Measurements from ENCODE around the gene TGM1. TPM values are rescaled to one million over a fixed set of nuclear protein-coding genes. Genes with fewer than 3 reads are reported as not detected.
A peak's percentile ranks its signal among the peaks of the same experiment; 100 is the strongest.

The TGM1 gene
- total and polyA plus RNA-seq, 4 experiments from 2014 or later, result 0.11 to 16.1 (median 5.5) TPM

- no peaks in the 10 kb centered on the region for H3K9me3 ChIP-seq (ENCODE audit: control insufficient read depth in 1 of 2, low read length in 2 of 2)
- peaks cover 0 to 4% (median under 1%) of the 10 kb centered on the region in 4 donors for H3K4me1 Mint-ChIP-seq
- H3K27ac ChIP-seq (ENCODE audit: low read depth, low read length), result no peak overlapping the region
- no peak overlapping the region for H3K4me3 Mint-ChIP-seq
- H3K27ac Mint-ChIP-seq, result peak overlapping the region in 1 of 7 donors; percentile 80
- peaks cover 8% of the 10 kb centered on the region for H3K36me3 ChIP-seq (ENCODE audit: insufficient read depth, low read length)
- H3K36me3 Mint-ChIP-seq, result peaks cover 14 to 37% of the 10 kb centered on the region in 2 donors
- CTCF ChIA-PET (ENCODE audit: partially characterized antibody), result interaction anchor here (1.0 to 25.6 kb wide), 3 partner anchors 49 to 77 kb away, joined by 3 to 556 read pairs (median 9); partner anchors contain the start of genes CIDEB, DHRS1, LTB4R and LTB4R2
- intact Hi-C loops (cut with micrococcal nuclease), result no loop called here
- no peaks in the 10 kb centered on the region for H3K9me3 Mint-ChIP-seq
- POLR2A ChIA-PET (ENCODE audit: partially characterized antibody), result interaction anchor here (0.8 kb wide), 1 partner anchor 14 kb away, joined by 3 read pairs; no protein-coding TSS in a partner anchor
- no peaks in the 10 kb centered on the region for H3K4me1 ChIP-seq (ENCODE audit: insufficient read depth, low read length)
- no peak for DNase-seq
- no peak overlapping the region for H3K4me3 ChIP-seq (ENCODE audit: low read length in 2 of 2)
- no peaks in the 10 kb centered on the region for H3K27me3 Mint-ChIP-seq
- no peaks in the 10 kb centered on the region for H3K27me3 ChIP-seq (ENCODE audit: insufficient read depth, low read length)
These were observed 6.9 kb downstream of the TGM1 start for GRCh38 chr14:24255931-24256711.

DNA sequence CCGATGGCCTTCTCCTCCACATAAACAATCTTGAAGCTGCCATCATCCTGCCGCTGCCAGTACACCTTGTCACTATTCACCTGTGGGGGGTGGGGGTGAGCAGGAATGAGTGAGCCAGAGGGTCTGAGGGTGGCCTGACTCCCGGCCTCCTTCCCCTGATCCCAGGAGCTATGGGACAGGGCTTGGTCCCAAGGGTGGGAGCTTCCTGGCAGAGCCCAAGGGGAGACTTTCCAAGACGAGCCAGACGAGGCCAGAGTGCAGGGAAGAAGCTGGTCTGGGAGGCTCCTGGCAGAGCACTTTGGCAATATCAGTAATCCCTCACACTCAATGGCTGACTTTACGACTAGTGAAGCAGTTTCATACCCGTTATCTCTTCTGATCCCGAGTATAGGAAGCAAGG, 7.5 kb downstream of the TGM1 start:
- POLR2A ChIA-PET (ENCODE audit: partially characterized antibody), result interaction anchor here (0.8 kb wide), 1 partner anchor 15 kb away, joined by 3 read pairs; no protein-coding TSS in a partner anchor
- no peaks in the 10 kb centered on the region for H3K27me3 ChIP-seq (ENCODE audit: insufficient read depth, low read length)
- no peak overlapping the region for H3K4me3 Mint-ChIP-seq
- no peaks in the 10 kb centered on the region for H3K27me3 Mint-ChIP-seq
- intact Hi-C loops (cut with micrococcal nuclease), result no loop called here
- CTCF ChIA-PET (ENCODE audit: partially characterized antibody), result interaction anchor here (1.0 to 25.6 kb wide), 2 partner anchors 50 to 78 kb away, joined by 3 to 556 read pairs; partner anchors contain the start of genes CIDEB, DHRS1, LTB4R and LTB4R2
- H3K36me3 Mint-ChIP-seq, result peaks cover 14 to 36% of the 10 kb centered on the region in 2 donors
- peak overlapping the region in 1 of 7 donors; percentile 29 for H3K27ac Mint-ChIP-seq
- no peaks in the 10 kb centered on the region for H3K9me3 ChIP-seq (ENCODE audit: control insufficient read depth in 1 of 2, low read length in 2 of 2)
- H3K4me1 Mint-ChIP-seq, result peaks cover under 1 to 9% (median 5%) of the 10 kb centered on the region in 4 donors
- DNase-seq, result no peak
- H3K4me1 ChIP-seq (ENCODE audit: insufficient read depth, low read length), result no peaks in the 10 kb centered on the region
- H3K9me3 Mint-ChIP-seq, result no peaks in the 10 kb centered on the region
- no peak overlapping the region for H3K27ac ChIP-seq (ENCODE audit: low read depth, low read length)
- H3K36me3 ChIP-seq (ENCODE audit: insufficient read depth, low read length), result peaks cover 7% of the 10 kb centered on the region
- no peak overlapping the region for H3K4me3 ChIP-seq (ENCODE audit: low read length in 2 of 2)

GRCh38 chr14:24254630-24255392, 8.2 kb downstream of the TGM1 start:
- ChIA-PET CTCF (ENCODE audit: partially characterized antibody) (interaction anchor here (1.0 to 25.6 kb wide), 2 partner anchors 51 to 78 kb away, joined by 3 to 556 read pairs; partner anchors contain the start of genes CIDEB, DHRS1, LTB4R and LTB4R2), POLR2A (ENCODE audit: partially characterized antibody) (interaction anchor here (0.8 kb wide), 1 partner anchor 16 kb away, joined by 3 read pairs; no protein-coding TSS in a partner anchor)
- no peaks in the 10 kb centered on the region for H3K27me3 Mint-ChIP-seq
- no peak overlapping the region for H3K4me3 Mint-ChIP-seq
- Histone ChIP-seq H3K4me1 (ENCODE audit: insufficient read depth, low read length) (no peaks in the 10 kb centered on the region), H3K4me3 (ENCODE audit: low read length in 2 of 2) (no peak overlapping the region), H3K27ac (ENCODE audit: low read depth, low read length) (no peak overlapping the region), H3K9me3 (ENCODE audit: control insufficient read depth in 1 of 2, low read length in 2 of 2) (no peaks in the 10 kb centered on the region), H3K27me3 (ENCODE audit: insufficient read depth, low read length) (no peaks in the 10 kb centered on the region), H3K36me3 (ENCODE audit: insufficient read depth, low read length) (peaks cover 7% of the 10 kb centered on the region)
- H3K27ac Mint-ChIP-seq, result peak overlapping the region in 1 of 7 donors; percentile 29
- DNase-seq, result no peak
- H3K36me3 Mint-ChIP-seq, result peaks cover 14 to 36% of the 10 kb centered on the region in 2 donors
- peaks cover 6 to 14% (median 10%) of the 10 kb centered on the region in 4 donors for H3K4me1 Mint-ChIP-seq
- intact Hi-C loops (cut with micrococcal nuclease), result no loop called here
- no peaks in the 10 kb centered on the region for H3K9me3 Mint-ChIP-seq

- Mint-ChIP-seq H3K36me3 (peaks cover 14 to 36% of the 10 kb centered on the region in 2 donors), H3K9me3 (no peaks in the 10 kb centered on the region), H3K27me3 (no peaks in the 10 kb centered on the region), H3K27ac (peak overlapping the region in 1 of 7 donors; percentile 79), H3K4me1 (peaks cover 8 to 17% (median 12%) of the 10 kb centered on the region in 4 donors), H3K4me3 (no peak overlapping the region)
- no peaks in the 10 kb centered on the region for H3K27me3 ChIP-seq (ENCODE audit: insufficient read depth, low read length)
- ChIA-PET POLR2A (ENCODE audit: partially characterized antibody) (interaction anchor here (1.5 kb wide), 1 partner anchor 18 kb away, joined by 3 read pairs; no protein-coding TSS in a partner anchor), CTCF (ENCODE audit: partially characterized antibody) (interaction anchor here (4.3 to 25.6 kb wide), 2 partner anchors 11 to 52 kb away, joined by 25 to 556 read pairs; partner anchors contain the start of genes CIDEB, DHRS1, LTB4R and LTB4R2)
- H3K9me3 ChIP-seq (ENCODE audit: control insufficient read depth in 1 of 2, low read length in 2 of 2), result no peaks in the 10 kb centered on the region
- H3K27ac ChIP-seq (ENCODE audit: low read depth, low read length), result no peak overlapping the region
- no peak for DNase-seq
- H3K36me3 ChIP-seq (ENCODE audit: insufficient read depth, low read length), result peaks cover 7% of the 10 kb centered on the region
- peaks cover 5% of the 10 kb centered on the region for H3K4me1 ChIP-seq (ENCODE audit: insufficient read depth, low read length)
- H3K4me3 ChIP-seq (ENCODE audit: low read length in 2 of 2), result no peak overlapping the region
- intact Hi-C loops (cut with micrococcal nuclease), result no loop called here
These were observed 9.0 kb downstream of the TGM1 start for GRCh38 chr14:24253936-24254335.

GRCh38 chr14:24252289-24253124, 10.5 kb downstream of the TGM1 start:
- DNase-seq, result no peak
- peaks cover 14 to 35% of the 10 kb centered on the region in 2 donors for H3K36me3 Mint-ChIP-seq
- no peak overlapping the region for H3K27ac Mint-ChIP-seq
- no peak overlapping the region for H3K4me3 Mint-ChIP-seq
- no peak overlapping the region for H3K4me3 ChIP-seq (ENCODE audit: low read length in 2 of 2)
- H3K4me1 ChIP-seq (ENCODE audit: insufficient read depth, low read length), result peaks cover 9% of the 10 kb centered on the region
- H3K27ac ChIP-seq (ENCODE audit: low read depth, low read length), result no peak overlapping the region
- CTCF ChIA-PET (ENCODE audit: partially characterized antibody), result interaction anchor here (1.2 to 25.6 kb wide), 4 partner anchors 9 to 53 kb away, joined by 3 to 556 read pairs (median 14); partner anchors contain the start of genes CIDEB, DHRS1, LTB4R and LTB4R2
- H3K27me3 ChIP-seq (ENCODE audit: insufficient read depth, low read length), result no peaks in the 10 kb centered on the region
- H3K27me3 Mint-ChIP-seq, result no peaks in the 10 kb centered on the region
- H3K4me1 Mint-ChIP-seq, result peaks cover 13 to 24% (median 19%) of the 10 kb centered on the region in 4 donors
- H3K9me3 ChIP-seq (ENCODE audit: control insufficient read depth in 1 of 2, low read length in 2 of 2), result no peaks in the 10 kb centered on the region
- H3K36me3 ChIP-seq (ENCODE audit: insufficient read depth, low read length), result peaks cover 7% of the 10 kb centered on the region
- intact Hi-C loops (cut with micrococcal nuclease), result no loop called here
- no peaks in the 10 kb centered on the region for H3K9me3 Mint-ChIP-seq
- POLR2A ChIA-PET (ENCODE audit: partially characterized antibody), result interaction anchor here (1.5 to 2.2 kb wide), 4 partner anchors 9 to 39 kb away, joined by 3 to 9 read pairs (median 4); partner anchors contain the start of genes CHMP4A and TINF2

DNA sequence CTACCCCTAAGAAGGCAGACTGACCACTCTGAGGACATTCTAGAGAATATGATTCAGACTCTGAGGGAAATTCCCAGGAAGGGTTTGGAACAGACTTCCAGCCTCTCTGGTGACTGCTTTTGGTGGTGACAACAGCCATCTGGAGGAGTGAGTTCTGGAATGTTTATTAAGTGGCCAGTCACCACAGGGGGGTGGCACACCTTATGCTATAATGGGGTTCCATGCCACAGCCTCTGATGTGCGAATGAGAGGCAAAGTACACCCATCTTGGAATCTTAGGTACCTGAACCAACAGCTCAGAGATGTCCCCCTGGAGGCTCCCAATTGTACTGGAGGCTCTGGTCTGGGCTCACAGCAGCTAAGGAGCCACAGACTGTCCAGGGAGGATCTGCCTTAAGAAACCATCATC, 11.1 kb downstream of the TGM1 start:
- H3K9me3 Mint-ChIP-seq, result no peaks in the 10 kb centered on the region
- peaks cover 7% of the 10 kb centered on the region for H3K36me3 ChIP-seq (ENCODE audit: insufficient read depth, low read length)
- peak overlapping the region in 2 of 7 donors; percentile 7 to 30 for H3K27ac Mint-ChIP-seq
- no peak overlapping the region for H3K4me3 ChIP-seq (ENCODE audit: low read length in 2 of 2)
- peaks cover 13 to 30% of the 10 kb centered on the region in 2 donors for H3K36me3 Mint-ChIP-seq
- DNase-seq, result no peak
- no peak overlapping the region for H3K4me3 Mint-ChIP-seq
- CTCF ChIA-PET (ENCODE audit: partially characterized antibody), result interaction anchor here (1.2 to 25.6 kb wide), 5 partner anchors 9 to 54 kb away, joined by 3 to 556 read pairs (median 4); partner anchors contain the start of genes CIDEB, DHRS1, LTB4R and LTB4R2
- peaks cover 15% of the 10 kb centered on the region for H3K4me1 ChIP-seq (ENCODE audit: insufficient read depth, low read length)
- H3K4me1 Mint-ChIP-seq, result peaks cover 16 to 30% (median 24%) of the 10 kb centered on the region in 4 donors
- POLR2A ChIA-PET (ENCODE audit: partially characterized antibody), result interaction anchor here (1.5 to 2.2 kb wide), 3 partner anchors 9 to 39 kb away, joined by 3 to 9 read pairs (median 5); partner anchors contain the start of genes CHMP4A and TINF2
- H3K27me3 ChIP-seq (ENCODE audit: insufficient read depth, low read length), result no peaks in the 10 kb centered on the region
- H3K27ac ChIP-seq (ENCODE audit: low read depth, low read length), result no peak overlapping the region
- no peaks in the 10 kb centered on the region for H3K9me3 ChIP-seq (ENCODE audit: control insufficient read depth in 1 of 2, low read length in 2 of 2)
- intact Hi-C loops (cut with micrococcal nuclease), result no loop called here
- no peaks in the 10 kb centered on the region for H3K27me3 Mint-ChIP-seq

Measured in CD4-positive, alpha-beta memory T cell (primary cell).